Measurements from ENCODE around the gene PRR19.

DNA sequence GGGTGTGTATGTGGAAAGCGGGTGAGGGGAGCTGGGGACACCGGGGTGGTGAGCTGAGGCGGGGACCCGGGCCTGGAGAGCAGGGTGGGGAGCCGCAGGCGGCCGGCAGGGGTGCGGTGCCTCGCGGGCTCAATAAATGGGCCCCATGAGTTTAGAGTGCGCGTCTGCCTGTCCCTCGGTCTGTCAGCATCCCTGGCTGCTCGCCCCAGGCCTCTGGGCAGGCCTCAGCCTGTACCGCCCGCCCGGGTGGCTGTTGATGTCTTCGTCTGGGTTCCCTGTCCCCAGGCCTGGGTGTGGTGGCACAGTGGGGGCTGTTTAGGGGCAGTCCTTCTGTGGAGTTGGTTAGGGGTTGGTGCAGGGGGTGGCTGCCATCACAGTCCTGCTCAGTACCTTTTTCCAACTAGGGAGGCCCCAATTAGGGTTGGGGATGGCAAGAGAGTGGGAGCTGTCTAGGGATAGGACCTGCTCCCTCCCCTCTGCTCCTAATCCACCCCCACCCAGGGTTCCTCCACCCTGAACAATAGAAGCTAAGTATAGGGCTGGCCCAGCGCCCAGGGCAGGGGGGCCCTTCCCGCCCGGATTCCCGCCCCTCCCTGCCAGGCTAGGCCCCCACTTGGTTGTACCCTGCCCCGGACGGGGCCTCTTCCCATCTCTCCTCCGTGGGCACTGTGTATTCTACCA is 20.6 kb upstream of the PRR19 start:
- TF ChIP-seq, protein P1, sequence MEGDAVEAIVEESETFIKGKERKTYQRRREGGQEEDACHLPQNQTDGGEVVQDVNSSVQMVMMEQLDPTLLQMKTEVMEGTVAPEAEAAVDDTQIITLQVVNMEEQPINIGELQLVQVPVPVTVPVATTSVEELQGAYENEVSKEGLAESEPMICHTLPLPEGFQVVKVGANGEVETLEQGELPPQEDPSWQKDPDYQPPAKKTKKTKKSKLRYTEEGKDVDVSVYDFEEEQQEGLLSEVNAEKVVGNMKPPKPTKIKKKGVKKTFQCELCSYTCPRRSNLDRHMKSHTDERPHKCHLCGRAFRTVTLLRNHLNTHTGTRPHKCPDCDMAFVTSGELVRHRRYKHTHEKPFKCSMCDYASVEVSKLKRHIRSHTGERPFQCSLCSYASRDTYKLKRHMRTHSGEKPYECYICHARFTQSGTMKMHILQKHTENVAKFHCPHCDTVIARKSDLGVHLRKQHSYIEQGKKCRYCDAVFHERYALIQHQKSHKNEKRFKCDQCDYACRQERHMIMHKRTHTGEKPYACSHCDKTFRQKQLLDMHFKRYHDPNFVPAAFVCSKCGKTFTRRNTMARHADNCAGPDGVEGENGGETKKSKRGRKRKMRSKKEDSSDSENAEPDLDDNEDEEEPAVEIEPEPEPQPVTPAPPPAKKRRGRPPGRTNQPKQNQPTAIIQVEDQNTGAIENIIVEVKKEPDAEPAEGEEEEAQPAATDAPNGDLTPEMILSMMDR (IDR thresholded peaks at IDR 0.05), result no peak
- TF ChIP-seq POLR2A (IDR thresholded peaks at IDR 0.05), result no peak
